ENCODE measurements around the gene MCAM. TPM values are rescaled to one million over a fixed set of nuclear protein-coding genes. Genes with fewer than 3 reads are reported as not detected.

Gene MCAM
- total and polyA plus RNA-seq, 4 donors, result 2.2 to 49.6 (median 9.3) TPM

- Histone ChIP-seq H3K9me3 (ENCODE audit: control insufficient read depth in 4 of 4, low read length in 3 of 4) (no peaks in the 10 kb centered on the region), H3K27ac (ENCODE audit: low read depth in 1 of 2, low read length in 2 of 2) (peak overlapping the region; percentile 60 to 78), H3K36me3 (ENCODE audit: control insufficient read depth in 4 of 4, insufficient read depth in 3 of 4, low read depth in 1 of 4, low read length in 3 of 4) (no peaks in the 10 kb centered on the region), H3K4me1 (ENCODE audit: control insufficient read depth in 4 of 4, insufficient read depth in 4 of 4, low read length in 3 of 4) (peaks cover 13 to 41% (median 24%) of the 10 kb centered on the region in 4 donors), H3K27me3 (ENCODE audit: control insufficient read depth in 4 of 4, insufficient read depth in 4 of 4, low read length in 3 of 4) (peaks cover 0 to 2% (median 0%) of the 10 kb centered on the region in 4 donors), H3K9ac (ENCODE audit: low read depth in 1 of 2, low read length in 2 of 2) (no peak overlapping the region), H3K4me3 (ENCODE audit: low read depth in 1 of 3, low read length in 3 of 3) (peak overlapping the region in 1 of 3 donors; percentile 46)
- TF ChIP-seq RAD21 (IDR thresholded peaks at IDR 0.05) (peak; percentile 22 to 62), REST (IDR thresholded peaks at IDR 0.05) (no peak), HNF4G (IDR thresholded peaks at IDR 0.05) (no peak), CTCF (IDR thresholded peaks at IDR 0.05; ENCODE audit: low read depth, low read length, missing input control) (peak; percentile 61)
- DNase-seq (ENCODE audit: low spot score), result peak; percentile 74
- 4% methylated on average over 86 of the region's 86 CpGs for WGBS
These were observed 22.8 kb upstream of the MCAM start for GRCh38 chr11:119339589-119340334.

- Histone ChIP-seq H3K4me1 (ENCODE audit: control insufficient read depth in 4 of 4, insufficient read depth in 4 of 4, low read length in 3 of 4) (peaks cover 13 to 42% (median 25%) of the 10 kb centered on the region in 4 donors), H3K27ac (ENCODE audit: low read depth in 1 of 2, low read length in 2 of 2) (peak overlapping the region in 1 of 2 donors; percentile 78), H3K36me3 (ENCODE audit: control insufficient read depth in 4 of 4, insufficient read depth in 3 of 4, low read depth in 1 of 4, low read length in 3 of 4) (no peaks in the 10 kb centered on the region), H3K4me3 (ENCODE audit: low read depth in 1 of 3, low read length in 3 of 3) (peak overlapping the region in 1 of 3 donors; percentile 46), H3K9me3 (ENCODE audit: control insufficient read depth in 4 of 4, low read length in 3 of 4) (no peaks in the 10 kb centered on the region), H3K27me3 (ENCODE audit: control insufficient read depth in 4 of 4, insufficient read depth in 4 of 4, low read length in 3 of 4) (peaks cover 0 to 2% (median 0%) of the 10 kb centered on the region in 4 donors), H3K9ac (ENCODE audit: low read depth in 1 of 2, low read length in 2 of 2) (no peak overlapping the region)
- DNase-seq (ENCODE audit: low spot score), result no peak
- 67% methylated on average over 11 of the region's 11 CpGs for WGBS
- no peak for TF ChIP-seq FOXA2 (IDR thresholded peaks at IDR 0.05)
- no peak for TF ChIP-seq CTCF (IDR thresholded peaks at IDR 0.05; ENCODE audit: low read depth, low read length, missing input control)
- no peak for TF ChIP-seq EGR1 (IDR thresholded peaks at IDR 0.05; ENCODE audit: low read depth in 2 of 2)
- TF ChIP-seq JUND (IDR thresholded peaks at IDR 0.05), result no peak
- no peak for TF ChIP-seq FOXA1 (IDR thresholded peaks at IDR 0.05)
- no peak for TF ChIP-seq NR2F2 (IDR thresholded peaks at IDR 0.05)
- no peak for TF ChIP-seq MAX (IDR thresholded peaks at IDR 0.05)
- TF ChIP-seq RAD21 (IDR thresholded peaks at IDR 0.05), result no peak
- no peak for TF ChIP-seq RXRA (IDR thresholded peaks at IDR 0.05)
- TF ChIP-seq TAF1 (conservative IDR thresholded peaks at IDR 0.05), result no peak
- no peak for TF ChIP-seq HNF4G (IDR thresholded peaks at IDR 0.05)
- TF ChIP-seq ZBTB33 (IDR thresholded peaks at IDR 0.05), result no peak
- TF ChIP-seq SP1 (IDR thresholded peaks at IDR 0.05), result no peak
- no peak for TF ChIP-seq REST (IDR thresholded peaks at IDR 0.05)
- no peak for TF ChIP-seq GABPA (IDR thresholded peaks at IDR 0.05 in 1 of 2, conservative IDR thresholded peaks at IDR 0.05 in 1 of 2)
- no peak for TF ChIP-seq HNF4A (conservative IDR thresholded peaks at IDR 0.05)
These were observed 22.1 kb upstream of the MCAM start for GRCh38 chr11:119338965-119339588.
